ENCODE measurements around the gene DARS1. TPM values are rescaled to one million over a fixed set of nuclear protein-coding genes. Genes with fewer than 3 reads are reported as not detected.
A peak's percentile ranks its signal among the peaks of the same experiment; 100 is the strongest.
"Not testable (repeated sequence)": the region's sequence is repeated elsewhere in the genome, so short reads cannot be mapped to it uniquely, and the experiment has no call there.

Gene DARS1
- total RNA-seq, 1 donor from 2014 or later = 132 TPM

DNA sequence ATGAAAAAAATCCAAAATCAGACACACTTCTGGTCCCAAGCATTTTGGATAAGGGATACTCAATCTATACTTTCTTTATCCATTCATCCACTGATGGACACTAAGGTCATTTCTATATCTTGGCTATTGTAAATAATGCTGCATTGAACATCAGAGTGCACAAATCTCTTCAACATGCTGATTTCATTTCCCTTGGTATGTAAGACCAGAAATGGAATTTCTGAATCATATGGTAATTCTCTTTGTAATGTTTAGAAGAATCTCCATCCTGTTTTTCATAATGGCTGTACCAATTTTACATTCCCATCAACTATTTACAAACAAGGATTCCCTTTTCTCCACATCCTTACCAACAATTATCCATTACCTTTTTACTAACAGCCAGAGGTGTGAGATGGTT, 75.5 kb downstream of the DARS1 start:
- DNase-seq (ENCODE audit: low spot score) = no peak
- Mint-ChIP-seq H3K9me3 (no peaks in the 10 kb centered on the region), H3K4me3 (no peak overlapping the region), H3K36me3 (ENCODE audit: low read depth) (peaks cover 41% of the 10 kb centered on the region), H3K27ac (peak overlapping the region; percentile 15), H3K4me1 (ENCODE audit: low read depth) (peaks cover 17% of the 10 kb centered on the region), H3K27me3 (ENCODE audit: insufficient read depth) (no peaks in the 10 kb centered on the region)
- intact Hi-C loops (cut with micrococcal nuclease) = loop anchor here (5.0 kb wide), 2 partner anchors 33 to 402 kb away; partner anchors contain the start of gene MCM6

DNA sequence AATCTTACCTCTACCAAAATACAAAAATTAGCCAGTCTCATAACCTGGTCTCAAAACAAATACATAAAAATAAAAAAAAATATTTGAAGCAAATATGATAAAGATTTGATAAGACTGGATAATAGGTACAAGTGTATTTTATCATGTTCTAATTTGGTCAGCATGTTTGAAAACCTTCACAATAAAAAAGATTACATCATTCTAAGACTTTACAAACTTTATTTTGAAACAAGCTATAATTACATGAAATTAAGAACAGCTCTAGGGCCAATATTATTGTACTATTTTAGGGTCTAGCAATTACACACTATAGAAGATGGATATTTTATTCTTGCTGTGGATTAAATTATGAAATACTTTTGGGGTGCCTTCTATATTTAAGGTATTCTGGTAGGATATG, 79.7 kb downstream of the DARS1 start:
- peaks cover 38% of the 10 kb centered on the region for H3K36me3 Mint-ChIP-seq (ENCODE audit: low read depth)
- DNase-seq (ENCODE audit: low spot score) = no peak
- no peak overlapping the region for H3K4me3 Mint-ChIP-seq
- no peaks in the 10 kb centered on the region for H3K9me3 Mint-ChIP-seq
- no peaks in the 10 kb centered on the region for H3K27me3 Mint-ChIP-seq (ENCODE audit: insufficient read depth)
- intact Hi-C loops (cut with micrococcal nuclease) = no loop called here
- peaks cover 18% of the 10 kb centered on the region for H3K4me1 Mint-ChIP-seq (ENCODE audit: low read depth)
- H3K27ac Mint-ChIP-seq = no peak overlapping the region

DNA sequence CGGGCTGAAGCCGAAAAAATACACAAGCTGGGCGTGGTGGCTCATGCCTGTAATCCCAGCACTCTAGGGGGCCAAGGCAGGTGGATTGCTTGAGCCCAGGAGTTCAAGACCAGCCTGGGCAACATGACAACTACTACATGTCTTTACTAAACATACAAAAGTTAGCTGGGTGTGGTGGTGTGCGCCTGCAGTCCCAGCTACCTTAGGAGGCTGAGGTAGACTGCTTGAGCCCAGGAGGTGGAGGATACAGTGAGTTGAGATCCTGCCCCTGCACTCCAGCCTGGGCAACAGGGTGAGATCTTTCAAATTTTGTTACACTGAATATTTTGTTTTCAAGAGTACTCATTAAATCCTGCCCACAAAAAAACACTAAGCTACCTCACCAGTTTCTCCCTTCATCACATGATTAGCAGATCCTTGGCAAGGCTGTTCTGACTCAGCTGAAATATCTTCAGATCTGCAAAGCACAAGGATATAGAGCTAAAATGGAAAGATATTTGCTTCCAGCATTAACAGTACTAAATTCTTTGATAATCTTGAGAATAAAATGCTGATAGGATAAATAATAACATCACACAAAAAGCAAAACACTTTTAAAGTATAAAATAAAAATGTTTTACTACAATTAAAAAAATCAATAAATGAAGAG, 81.0 kb downstream of the DARS1 start:
- no peaks in the 10 kb centered on the region for H3K27me3 Mint-ChIP-seq (ENCODE audit: insufficient read depth)
- intact Hi-C loops (cut with micrococcal nuclease) = no loop called here
- H3K4me3 Mint-ChIP-seq = no peak overlapping the region
- H3K36me3 Mint-ChIP-seq (ENCODE audit: low read depth) = peaks cover 29% of the 10 kb centered on the region
- no peak overlapping the region for H3K27ac Mint-ChIP-seq
- H3K4me1 Mint-ChIP-seq (ENCODE audit: low read depth) = peaks cover 8% of the 10 kb centered on the region
- DNase-seq (ENCODE audit: low spot score) = no peak
- H3K9me3 Mint-ChIP-seq = no peaks in the 10 kb centered on the region

DNA sequence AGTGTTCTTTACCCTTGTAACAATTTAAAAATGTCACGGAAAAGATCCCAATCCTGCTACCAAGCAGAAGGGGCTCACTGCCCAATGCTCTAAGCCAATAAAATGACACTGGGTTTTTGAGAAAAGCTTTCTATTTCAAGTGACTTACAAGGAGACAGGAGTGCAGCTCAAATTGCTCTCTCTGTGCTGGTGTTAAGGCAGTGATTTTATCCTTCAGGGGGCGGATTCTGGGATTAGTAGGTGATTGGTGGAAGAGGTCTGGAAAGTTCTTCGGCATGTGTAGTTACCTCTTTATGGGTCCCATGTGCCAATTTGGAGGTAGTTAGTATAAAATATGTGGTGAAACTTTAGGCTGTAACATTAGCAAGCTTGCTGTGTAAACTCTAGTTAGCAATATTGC, 81.8 kb downstream of the DARS1 start:
- Mint-ChIP-seq H3K9me3 (no peaks in the 10 kb centered on the region), H3K4me1 (ENCODE audit: low read depth) (peaks cover 6% of the 10 kb centered on the region), H3K36me3 (ENCODE audit: low read depth) (peaks cover 28% of the 10 kb centered on the region), H3K27ac (no peak overlapping the region), H3K27me3 (ENCODE audit: insufficient read depth) (no peaks in the 10 kb centered on the region), H3K4me3 (no peak overlapping the region)
- DNase-seq (ENCODE audit: low spot score) = no peak
- intact Hi-C loops (cut with micrococcal nuclease) = no loop called here

DNA sequence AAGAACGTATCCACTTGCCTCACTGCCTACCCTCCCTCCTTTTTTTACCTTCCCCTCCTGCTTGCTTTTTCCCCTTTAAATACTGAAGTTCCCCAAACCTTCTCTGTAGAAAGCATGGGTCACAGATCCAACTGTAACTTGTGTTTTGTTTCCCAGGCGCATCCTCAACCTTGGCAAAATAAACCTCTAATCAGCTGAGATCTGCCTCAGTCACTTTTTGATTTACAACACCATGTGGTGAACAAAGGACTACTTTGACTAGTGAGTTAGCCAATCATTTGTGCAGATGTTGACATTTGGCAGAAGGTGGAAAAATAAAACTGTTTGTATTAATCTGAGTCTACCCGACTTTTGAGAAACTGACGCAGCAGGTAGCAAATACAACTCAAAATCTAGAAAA, 85.9 kb downstream of the DARS1 start:
- no peaks in the 10 kb centered on the region for H3K27me3 Mint-ChIP-seq (ENCODE audit: insufficient read depth)
- DNase-seq (ENCODE audit: low spot score) = no peak
- peaks cover 12% of the 10 kb centered on the region for H3K36me3 Mint-ChIP-seq (ENCODE audit: low read depth)
- H3K4me3 Mint-ChIP-seq = no peak overlapping the region
- peaks cover 4% of the 10 kb centered on the region for H3K4me1 Mint-ChIP-seq (ENCODE audit: low read depth)
- H3K27ac Mint-ChIP-seq = no peak overlapping the region
- intact Hi-C loops (cut with micrococcal nuclease) = no loop called here
- H3K9me3 Mint-ChIP-seq = no peaks in the 10 kb centered on the region

DNA sequence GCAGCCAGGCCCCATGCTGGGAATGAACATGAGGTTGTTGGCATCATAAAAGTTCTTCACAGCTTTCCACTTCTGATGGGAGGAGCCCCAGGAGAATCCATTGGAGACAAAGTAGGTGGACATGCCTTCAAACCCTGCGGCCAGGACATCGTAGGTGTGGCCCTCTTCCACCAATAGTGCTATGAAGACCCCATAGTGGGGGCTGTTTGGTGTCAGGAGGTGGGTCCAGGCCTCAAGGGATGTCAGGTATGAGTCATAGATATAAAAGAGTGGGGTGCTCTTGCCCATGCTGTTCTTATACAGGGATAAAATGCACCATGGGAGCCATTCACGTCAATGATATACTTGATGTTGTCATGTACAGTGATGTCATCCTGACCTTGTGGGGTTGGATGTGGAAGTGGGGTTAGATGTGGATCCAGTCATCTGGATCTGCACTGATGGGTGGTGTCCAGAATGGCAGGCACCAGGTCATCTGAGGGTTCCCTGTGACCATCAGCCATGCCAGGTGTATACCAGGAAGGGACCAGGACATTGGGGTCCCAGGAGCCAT, 87.1 kb downstream of the DARS1 start:
- Mint-ChIP-seq H3K9me3 (no peaks in the 10 kb centered on the region), H3K27me3 (ENCODE audit: insufficient read depth) (no peaks in the 10 kb centered on the region), H3K36me3 (ENCODE audit: low read depth) (peaks cover 8% of the 10 kb centered on the region), H3K4me1 (ENCODE audit: low read depth) (no peaks in the 10 kb centered on the region), H3K4me3 (no peak overlapping the region), H3K27ac (no peak overlapping the region)
- intact Hi-C loops (cut with micrococcal nuclease) = no loop called here
- DNase-seq (ENCODE audit: low spot score) = no peak

DNA sequence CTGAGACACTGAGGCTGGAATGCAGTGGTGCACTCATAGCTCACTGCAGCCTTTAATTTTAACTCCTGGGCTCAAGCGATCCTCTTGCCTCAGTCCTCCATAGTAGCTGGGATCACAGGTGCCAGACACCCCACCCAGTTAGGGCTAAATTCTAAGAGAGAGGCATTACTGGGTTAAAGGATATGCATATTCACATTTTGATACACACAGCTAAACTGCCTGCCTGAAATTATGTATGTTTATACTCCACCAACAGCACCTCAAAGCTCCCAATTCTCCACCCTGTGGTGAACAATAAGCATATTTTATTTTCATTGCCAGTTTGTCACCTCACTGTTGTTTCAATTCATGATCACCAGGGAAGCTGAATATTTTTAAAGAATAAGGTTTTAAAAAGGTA, 90.5 kb downstream of the DARS1 start:
- no peaks in the 10 kb centered on the region for H3K4me1 Mint-ChIP-seq (ENCODE audit: low read depth)
- DNase-seq (ENCODE audit: low spot score) = no peak
- H3K36me3 Mint-ChIP-seq (ENCODE audit: low read depth) = peaks cover 4% of the 10 kb centered on the region
- peaks cover 2% of the 10 kb centered on the region for H3K27me3 Mint-ChIP-seq (ENCODE audit: insufficient read depth)
- no peak overlapping the region for H3K27ac Mint-ChIP-seq
- no peak overlapping the region for H3K4me3 Mint-ChIP-seq
- no peaks in the 10 kb centered on the region for H3K9me3 Mint-ChIP-seq
- intact Hi-C loops (cut with micrococcal nuclease) = no loop called here

DNA sequence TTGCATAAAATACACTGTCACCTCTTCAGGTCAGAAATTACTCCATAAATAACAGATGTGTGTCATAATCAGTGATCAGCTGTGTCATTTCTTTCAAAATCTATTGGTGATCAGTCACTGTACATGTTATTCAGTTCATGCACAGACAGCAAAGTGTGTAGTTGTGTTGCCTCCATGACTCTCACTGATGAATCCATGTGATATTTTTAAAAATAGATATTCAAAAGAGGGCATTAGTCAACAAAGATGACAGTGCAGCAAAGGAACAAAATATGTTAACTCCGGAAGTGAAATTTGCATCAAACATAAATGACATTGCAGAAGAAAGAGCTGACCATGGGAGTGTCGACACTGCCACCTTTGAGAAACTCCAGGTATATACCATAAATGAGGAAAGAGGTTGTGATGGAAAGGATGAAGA, 92.0 kb downstream of the DARS1 start:
- no peak for DNase-seq (ENCODE audit: low spot score)
- Mint-ChIP-seq H3K27ac (no peak overlapping the region), H3K27me3 (ENCODE audit: insufficient read depth) (peaks cover 3% of the 10 kb centered on the region), H3K4me3 (no peak overlapping the region), H3K4me1 (ENCODE audit: low read depth) (no peaks in the 10 kb centered on the region), H3K9me3 (peaks cover 4% of the 10 kb centered on the region), H3K36me3 (ENCODE audit: low read depth) (peaks cover 2% of the 10 kb centered on the region)
- intact Hi-C loops (cut with micrococcal nuclease) = no loop called here

DNA sequence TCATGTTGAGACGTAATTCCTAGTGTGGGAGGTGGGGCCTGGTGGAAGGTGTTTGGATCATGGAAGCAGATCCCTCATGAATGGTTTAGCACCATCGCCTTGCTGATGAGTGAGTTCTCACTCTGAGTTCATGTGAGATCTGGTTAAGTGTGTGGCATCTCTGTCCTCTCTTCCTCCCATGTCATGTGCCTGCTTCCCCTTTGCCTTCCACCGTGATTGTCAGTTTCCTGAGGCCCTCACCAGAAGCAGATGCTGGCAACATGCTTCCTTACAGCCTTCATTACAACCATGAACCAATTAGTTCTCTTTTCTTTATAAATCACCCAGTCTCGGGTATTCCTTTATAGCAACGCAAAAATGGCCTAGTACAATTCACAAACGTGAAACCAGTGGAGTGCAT, 94.6 kb downstream of the DARS1 start:
- intact Hi-C loops (cut with micrococcal nuclease) = no loop called here
- no peak overlapping the region for H3K4me3 Mint-ChIP-seq
- no peak for DNase-seq (ENCODE audit: low spot score)
- peaks cover 5% of the 10 kb centered on the region for H3K27me3 Mint-ChIP-seq (ENCODE audit: insufficient read depth)
- H3K36me3 Mint-ChIP-seq (ENCODE audit: low read depth) = peaks cover 4% of the 10 kb centered on the region
- H3K4me1 Mint-ChIP-seq (ENCODE audit: low read depth) = no peaks in the 10 kb centered on the region
- peaks cover 9% of the 10 kb centered on the region for H3K9me3 Mint-ChIP-seq
- H3K27ac Mint-ChIP-seq = no peak overlapping the region

DNA sequence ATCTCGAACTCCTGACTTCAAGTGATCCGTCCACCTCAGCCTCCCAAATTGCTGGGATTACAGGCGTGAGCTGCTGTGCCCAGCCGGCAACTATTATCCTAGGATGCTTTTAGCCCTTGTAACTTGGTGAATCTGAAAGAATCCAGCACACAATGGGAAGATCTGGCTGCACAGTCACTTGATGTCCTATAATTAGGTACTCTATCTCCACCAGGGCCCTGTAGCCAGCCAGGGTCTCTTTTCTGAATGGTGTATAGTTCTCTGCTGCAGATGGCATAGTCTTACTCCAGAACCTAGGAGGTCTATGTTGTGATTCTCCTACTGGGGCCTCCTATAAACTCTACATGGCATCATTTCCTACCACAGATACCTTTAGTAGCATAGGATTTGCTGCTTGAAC, 95.3 kb downstream of the DARS1 start:
- Mint-ChIP-seq H3K27ac (no peak overlapping the region), H3K4me1 (ENCODE audit: low read depth) (no peaks in the 10 kb centered on the region), H3K27me3 (ENCODE audit: insufficient read depth) (peaks cover 11% of the 10 kb centered on the region), H3K4me3 (no peak overlapping the region), H3K9me3 (peaks cover 9% of the 10 kb centered on the region), H3K36me3 (ENCODE audit: low read depth) (peaks cover 4% of the 10 kb centered on the region)
- intact Hi-C loops (cut with micrococcal nuclease) = no loop called here
- DNase-seq (ENCODE audit: low spot score) = no peak

DNA sequence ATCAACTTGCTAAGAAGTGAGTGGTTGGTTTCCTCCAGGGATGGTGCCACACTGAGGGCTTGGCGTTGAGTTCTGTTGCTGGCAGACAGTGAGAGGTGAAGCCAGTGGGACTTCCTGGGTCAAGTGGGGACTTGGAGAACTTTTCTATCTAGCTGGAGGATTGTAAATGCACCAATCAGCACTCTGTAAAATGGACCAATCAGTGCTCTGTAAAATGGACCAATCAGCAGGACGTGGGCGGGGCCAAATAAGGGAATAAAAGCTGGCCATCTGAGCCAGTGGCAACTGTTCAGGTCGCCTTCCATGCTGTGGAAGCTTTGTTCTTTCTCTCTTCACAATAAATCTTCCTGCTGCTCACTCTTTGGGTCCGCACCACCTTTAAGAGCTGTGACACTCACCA, 96.8 kb downstream of the DARS1 start:
- H3K4me1 Mint-ChIP-seq (ENCODE audit: low read depth); H3K36me3 Mint-ChIP-seq (ENCODE audit: low read depth); DNase-seq (ENCODE audit: low spot score); H3K4me3 Mint-ChIP-seq; H3K27ac Mint-ChIP-seq; H3K9me3 Mint-ChIP-seq; intact Hi-C loops (cut with micrococcal nuclease): not testable (repeated sequence)
- H3K27me3 Mint-ChIP-seq (ENCODE audit: insufficient read depth) = peaks cover 16% of the 10 kb centered on the region

DNA sequence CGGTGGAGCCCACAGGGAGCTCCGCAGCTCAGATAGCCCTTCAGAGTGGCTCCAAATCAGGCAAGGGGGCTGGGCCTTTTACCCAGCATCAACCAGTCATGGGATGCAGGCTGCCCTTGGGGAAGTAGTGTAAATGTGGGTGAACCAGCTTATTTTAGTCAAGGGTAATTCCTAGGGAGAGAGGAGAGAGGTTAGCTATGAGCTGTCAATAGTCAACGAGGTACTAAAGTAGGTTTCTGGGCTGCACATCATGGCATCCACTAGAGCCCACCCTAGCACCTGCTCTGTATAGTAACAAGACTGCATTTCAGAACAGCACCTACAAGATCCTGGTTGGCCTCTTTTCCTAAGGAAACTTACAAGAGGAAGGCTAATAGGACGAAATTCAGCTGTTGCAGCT, 99.7 kb downstream of the DARS1 start:
- peaks cover 25% of the 10 kb centered on the region for H3K27me3 Mint-ChIP-seq (ENCODE audit: insufficient read depth)
- intact Hi-C loops (cut with micrococcal nuclease) = no loop called here
- H3K27ac Mint-ChIP-seq = no peak overlapping the region
- H3K4me1 Mint-ChIP-seq (ENCODE audit: low read depth) = no peaks in the 10 kb centered on the region
- DNase-seq (ENCODE audit: low spot score) = no peak
- H3K4me3 Mint-ChIP-seq = no peak overlapping the region
- H3K36me3 Mint-ChIP-seq (ENCODE audit: low read depth) = peaks cover 4% of the 10 kb centered on the region
- peaks cover 9% of the 10 kb centered on the region for H3K9me3 Mint-ChIP-seq

DNA sequence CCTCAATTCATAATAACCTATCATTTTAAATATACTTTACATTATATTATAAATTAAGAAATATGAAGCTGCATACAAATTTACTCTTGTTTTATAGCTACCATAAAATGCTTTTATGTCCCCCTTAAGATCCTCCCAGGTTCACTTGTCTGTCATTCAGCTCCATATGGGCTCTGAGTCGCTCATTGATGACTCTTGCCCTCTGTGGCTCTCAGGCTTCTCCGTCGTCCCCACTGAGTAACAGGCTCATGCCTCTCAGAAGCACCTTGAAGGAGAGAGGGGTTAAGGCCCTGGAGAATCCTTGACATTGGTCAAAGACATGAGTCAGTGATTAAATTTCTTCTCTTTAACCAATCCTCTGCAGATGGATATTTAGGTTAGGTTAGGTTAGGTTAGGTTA, 103.0 kb downstream of the DARS1 start:
- Mint-ChIP-seq H3K4me1 (ENCODE audit: low read depth) (no peaks in the 10 kb centered on the region), H3K27ac (no peak overlapping the region)
- intact Hi-C loops (cut with micrococcal nuclease) = no loop called here

DNA sequence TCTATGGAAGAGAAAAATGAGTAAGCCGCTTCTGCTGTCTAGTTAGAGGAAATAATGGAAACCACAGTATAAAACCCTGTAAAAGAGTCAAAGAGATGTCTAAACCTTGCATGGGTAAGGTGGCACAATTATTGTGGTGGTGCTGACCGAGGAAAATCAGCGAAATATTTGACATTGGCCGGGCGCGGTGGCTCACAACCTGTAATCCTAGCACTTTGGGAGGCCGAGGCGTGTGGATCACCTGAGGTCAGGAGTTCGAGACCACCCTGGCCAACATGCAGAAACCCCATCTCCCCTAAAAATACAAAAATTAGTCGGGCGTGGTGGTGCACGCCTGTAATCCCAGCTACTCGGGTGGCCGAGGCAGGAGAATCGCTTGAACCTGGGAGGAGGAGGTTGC, 108.7 kb downstream of the DARS1 start:
- peaks cover 23% of the 10 kb centered on the region for H3K36me3 Mint-ChIP-seq (ENCODE audit: low read depth)
- H3K27me3 Mint-ChIP-seq (ENCODE audit: insufficient read depth); DNase-seq (ENCODE audit: low spot score); H3K9me3 Mint-ChIP-seq: not testable (repeated sequence)
- peak overlapping the region; percentile 98 for H3K4me3 Mint-ChIP-seq
- intact Hi-C loops (cut with micrococcal nuclease) = loop anchor here (1.0 to 5.0 kb wide), 12 partner anchors 36 to 1759 kb away; partner anchors contain the start of genes CCNT2, DARS1, RAB3GAP1 and UBXN4
- peak overlapping the region; percentile 99 for H3K27ac Mint-ChIP-seq
- peaks cover 39% of the 10 kb centered on the region for H3K4me1 Mint-ChIP-seq (ENCODE audit: low read depth)

More for the DNA sequence above, 103.0 kb downstream of the DARS1 start:
- H3K27me3 Mint-ChIP-seq (ENCODE audit: insufficient read depth) = peaks cover 26% of the 10 kb centered on the region
- DNase-seq (ENCODE audit: low spot score) = no peak
- H3K4me3 Mint-ChIP-seq = no peak overlapping the region
- H3K36me3 Mint-ChIP-seq (ENCODE audit: low read depth) = no peaks in the 10 kb centered on the region
- no peaks in the 10 kb centered on the region for H3K9me3 Mint-ChIP-seq

Data from activated T-helper 1 cell treated with anti-CD3 and anti-CD28 coated beads, Interleukin-12 subunit alpha, Interleukin-12 subunit beta, Interleukin-2, Interleukin-4 antibody, amounts not matched to agents 30 ng/mL and 10 ng/mL and 1 ng/mL, durations not matched to agents 14 hours and 24 hours and 36 hours (primary cell).